ENCODE results near the gene TRPV3.

DNA sequence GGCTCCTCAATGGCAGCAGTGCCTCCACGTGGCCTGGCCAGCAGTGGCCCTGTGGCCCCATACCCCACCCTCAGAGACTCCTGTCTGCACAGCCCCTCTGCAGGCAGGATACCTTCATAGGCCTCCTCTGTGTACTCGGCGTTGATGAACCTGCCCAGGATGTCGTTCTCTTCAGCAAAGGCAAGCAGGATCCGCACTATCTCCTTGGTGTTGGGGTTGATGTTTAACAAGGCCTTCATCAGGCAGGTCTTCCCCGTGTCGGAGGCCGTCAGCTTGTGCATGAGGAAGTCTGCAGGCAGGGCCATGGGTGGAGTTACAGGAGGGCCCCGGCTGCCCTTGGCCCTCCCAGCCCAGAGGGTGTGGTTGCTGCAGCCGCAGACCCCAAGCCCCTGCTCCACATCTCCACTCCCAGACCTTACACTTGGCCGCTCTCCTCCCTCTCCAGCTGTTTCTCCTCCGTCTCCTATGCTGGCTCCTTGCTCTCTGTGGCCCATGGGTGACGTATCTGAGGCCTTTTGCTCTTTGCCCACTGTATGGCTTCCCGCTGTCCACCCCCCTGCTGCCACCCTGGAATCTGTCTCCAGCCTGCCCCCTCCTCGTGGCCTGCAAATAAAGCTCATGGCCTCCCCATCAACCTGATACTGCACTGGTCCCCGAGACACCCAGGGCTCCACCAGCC, 15.1 kb downstream of the TRPV3 start:
- no peak for TF ChIP-seq CTCF (IDR thresholded peaks at IDR 0.05; ENCODE audit: low read length)
- TF ChIP-seq EZH2 (optimal IDR thresholded peaks at IDR 0.05; ENCODE audit: low read depth, low read length) = no peak
